ENCODE data around the gene FBXO3.
"Not testable (repeated sequence)": the region's sequence is repeated elsewhere in the genome, so short reads cannot be mapped to it uniquely, and the experiment has no call there.

Gene FBXO3

DNA sequence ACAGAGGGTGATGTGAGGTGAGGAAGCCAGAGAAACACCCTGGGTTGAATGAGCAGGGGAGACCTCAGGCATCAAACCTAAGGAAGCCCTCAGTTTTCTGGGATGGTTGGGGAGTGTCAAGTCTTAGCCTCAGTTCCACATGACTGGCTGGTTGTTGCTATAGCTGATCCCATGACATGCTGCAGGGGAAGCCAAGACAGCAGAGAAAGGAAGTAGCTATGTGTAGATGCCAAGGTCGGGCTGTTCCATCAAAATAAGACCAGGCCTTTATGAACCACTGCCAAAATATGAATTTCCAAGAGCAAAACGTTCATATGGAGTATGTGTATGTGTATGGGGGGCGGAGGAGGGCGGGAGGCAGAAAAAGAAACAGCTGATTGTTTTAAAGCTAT lies 49.7 kb downstream of the FBXO3 start:
- no peak for FAIRE-seq

DNA sequence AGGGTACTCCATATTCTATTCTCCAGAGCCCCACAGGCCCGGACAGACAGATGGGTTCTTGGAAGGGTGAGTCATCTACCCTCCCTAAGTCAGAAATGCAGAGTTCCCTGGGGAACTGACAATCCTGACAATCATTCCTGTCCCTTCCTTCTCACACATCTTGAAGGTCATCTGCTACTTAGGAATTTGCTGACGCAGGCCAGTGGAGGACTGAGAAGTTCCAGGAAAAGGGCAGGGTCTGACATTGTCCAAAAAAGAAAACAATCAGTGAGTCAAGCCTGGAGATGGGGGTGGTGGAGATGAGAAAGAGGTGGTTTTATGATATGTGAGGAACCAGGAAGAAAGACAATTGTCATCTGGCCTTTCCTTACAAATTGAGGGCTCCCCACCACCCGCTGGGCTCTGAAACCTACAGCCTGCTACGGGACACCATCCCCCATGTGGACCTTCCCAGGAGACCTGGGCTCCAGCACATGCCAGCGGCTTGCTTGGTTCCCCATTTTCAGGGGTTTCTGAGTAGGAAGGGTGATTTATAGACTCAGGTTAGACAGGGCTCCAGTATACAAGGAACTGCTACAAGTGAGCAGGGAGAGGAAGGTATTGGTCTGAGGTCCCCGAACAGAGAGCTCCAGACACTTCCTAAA lies 51.0 kb downstream of the FBXO3 start:
- no peak for FAIRE-seq

GRCh38 chr11:33722590-33723234 lies 51.6 kb downstream of the FBXO3 start:
- FAIRE-seq, result no peak

- FAIRE-seq, result no peak
These were observed 52.3 kb downstream of the FBXO3 start for GRCh38 chr11:33721984-33722383.

GRCh38 chr11:33721426-33721825 lies 52.9 kb downstream of the FBXO3 start:
- FAIRE-seq, result no peak

DNA sequence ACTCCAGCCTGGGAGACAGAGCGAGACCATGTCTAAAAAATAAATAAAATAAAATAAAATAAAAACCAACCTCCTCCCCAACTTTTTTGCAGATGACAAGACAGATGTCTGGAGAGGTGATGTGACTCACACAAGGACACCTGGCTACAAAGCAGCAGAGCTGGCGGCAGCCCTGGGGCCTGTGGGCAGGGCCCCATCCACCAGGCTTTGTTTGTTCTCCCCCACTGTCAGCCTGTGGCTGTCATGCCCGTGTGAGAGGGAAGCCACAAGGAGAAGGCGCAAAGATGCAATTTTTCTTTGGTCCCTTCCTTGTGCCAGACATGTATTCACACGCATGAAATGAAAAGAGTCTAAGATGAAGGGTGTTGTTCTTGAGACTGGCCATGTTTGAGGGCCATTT lies 54.7 kb downstream of the FBXO3 start:
- no peak for FAIRE-seq

GRCh38 chr11:33718440-33718839 lies 55.9 kb downstream of the FBXO3 start:
- no peak for FAIRE-seq

GRCh38 chr11:33716243-33716642 lies 58.1 kb downstream of the FBXO3 start:
- FAIRE-seq, result no peak

GRCh38 chr11:33713856-33714398 lies 60.4 kb downstream of the FBXO3 start:
- no peak for FAIRE-seq

DNA sequence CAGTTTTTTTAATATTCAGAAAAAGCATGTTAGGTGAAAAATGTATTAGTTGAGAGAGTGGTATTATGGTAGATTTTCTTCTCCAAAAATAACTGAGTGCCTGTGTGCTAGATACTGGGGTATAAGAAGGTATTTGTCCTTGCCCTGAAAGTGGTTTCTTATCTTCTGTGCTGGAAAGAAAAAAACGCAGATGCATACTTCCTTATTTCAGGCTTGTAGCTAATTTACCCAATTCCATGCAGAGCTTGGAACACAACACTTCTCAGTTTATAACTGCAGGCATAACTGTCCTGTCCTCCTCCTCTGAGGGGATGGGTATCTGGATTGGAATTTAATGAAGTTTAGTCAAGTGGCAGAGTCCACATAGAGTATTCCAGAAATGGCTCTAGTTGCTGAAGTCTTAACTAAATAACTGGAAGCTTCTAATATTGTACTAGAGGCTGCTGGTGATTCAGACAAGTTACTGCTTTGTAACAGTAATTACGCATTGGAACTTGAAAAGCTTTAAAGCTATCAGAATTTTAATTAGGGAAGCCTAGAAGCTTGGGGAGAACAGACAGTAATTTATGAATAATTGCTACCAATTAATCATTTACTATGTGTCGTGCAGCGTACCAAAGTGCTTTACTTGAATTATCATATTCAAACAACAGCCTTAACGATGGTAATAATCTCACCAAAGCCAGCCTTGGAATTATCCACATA lies 61.0 kb downstream of the FBXO3 start:
- FAIRE-seq, result no peak

- FAIRE-seq, result no peak
These were observed 61.9 kb downstream of the FBXO3 start for GRCh38 chr11:33712436-33712835.

DNA sequence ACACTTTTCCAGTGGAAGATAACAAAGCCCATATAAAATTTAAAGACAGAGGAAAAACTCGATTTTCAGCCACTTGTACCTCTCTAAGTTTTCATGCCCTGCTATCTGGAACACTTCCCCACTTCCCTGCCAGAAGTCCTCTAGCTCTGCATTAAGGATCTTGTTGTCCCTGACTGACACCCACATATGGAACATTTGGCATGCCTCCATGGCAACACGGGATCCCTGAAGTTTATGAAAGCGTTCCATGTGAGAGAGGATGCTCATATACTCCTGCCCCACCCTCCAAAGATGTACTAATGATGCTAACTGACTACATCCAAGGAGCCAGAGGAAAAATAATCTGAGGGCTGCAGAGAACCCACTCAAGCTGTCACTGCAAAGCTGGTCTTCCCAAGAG lies 64.9 kb downstream of the FBXO3 start:
- no peak for FAIRE-seq

- no peak for FAIRE-seq
These were observed 65.3 kb downstream of the FBXO3 start for GRCh38 chr11:33708985-33709384.

DNA sequence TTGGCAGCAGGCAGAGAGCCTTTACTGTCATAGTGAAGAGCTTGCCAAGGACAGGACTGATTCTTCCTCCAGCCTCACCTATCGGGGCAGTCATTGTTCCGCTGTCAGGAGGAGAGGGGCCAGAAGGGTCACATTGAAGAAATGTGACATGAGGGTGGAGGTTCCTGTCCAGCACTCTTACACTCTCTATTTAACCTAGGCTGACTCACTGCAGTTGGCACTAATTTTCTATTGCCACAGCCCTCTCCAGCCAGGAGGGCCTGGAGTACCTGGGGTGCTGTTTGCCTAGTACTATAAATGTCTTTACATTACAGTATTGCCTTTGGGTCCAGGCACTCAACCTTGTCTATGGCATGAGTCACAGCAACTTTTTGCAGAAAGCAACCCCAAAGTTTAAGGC lies 66.5 kb downstream of the FBXO3 start:
- not testable (repeated sequence) for FAIRE-seq

- FAIRE-seq, result no peak
These were observed 67.4 kb downstream of the FBXO3 start for GRCh38 chr11:33706966-33707365.

DNA sequence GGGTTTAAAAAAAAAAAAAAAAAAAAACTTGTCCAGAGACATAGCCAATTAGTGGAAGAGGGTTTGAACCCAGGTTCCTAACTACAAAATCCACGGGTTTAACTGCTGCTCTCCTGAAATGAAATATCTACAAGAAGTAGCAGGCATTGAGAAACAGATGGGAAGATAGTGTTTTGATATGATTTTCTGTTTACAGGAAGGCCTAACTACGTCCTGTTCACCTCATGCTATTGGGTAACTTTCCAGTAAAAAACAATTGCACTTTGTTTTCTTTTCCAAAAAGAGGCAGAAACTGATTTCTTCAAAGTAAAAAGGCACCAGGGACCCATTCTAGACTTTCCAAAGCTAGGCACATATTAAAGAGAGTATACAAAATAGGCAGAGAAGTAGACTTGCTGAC lies 67.8 kb downstream of the FBXO3 start:
- FAIRE-seq, result no peak

DNA sequence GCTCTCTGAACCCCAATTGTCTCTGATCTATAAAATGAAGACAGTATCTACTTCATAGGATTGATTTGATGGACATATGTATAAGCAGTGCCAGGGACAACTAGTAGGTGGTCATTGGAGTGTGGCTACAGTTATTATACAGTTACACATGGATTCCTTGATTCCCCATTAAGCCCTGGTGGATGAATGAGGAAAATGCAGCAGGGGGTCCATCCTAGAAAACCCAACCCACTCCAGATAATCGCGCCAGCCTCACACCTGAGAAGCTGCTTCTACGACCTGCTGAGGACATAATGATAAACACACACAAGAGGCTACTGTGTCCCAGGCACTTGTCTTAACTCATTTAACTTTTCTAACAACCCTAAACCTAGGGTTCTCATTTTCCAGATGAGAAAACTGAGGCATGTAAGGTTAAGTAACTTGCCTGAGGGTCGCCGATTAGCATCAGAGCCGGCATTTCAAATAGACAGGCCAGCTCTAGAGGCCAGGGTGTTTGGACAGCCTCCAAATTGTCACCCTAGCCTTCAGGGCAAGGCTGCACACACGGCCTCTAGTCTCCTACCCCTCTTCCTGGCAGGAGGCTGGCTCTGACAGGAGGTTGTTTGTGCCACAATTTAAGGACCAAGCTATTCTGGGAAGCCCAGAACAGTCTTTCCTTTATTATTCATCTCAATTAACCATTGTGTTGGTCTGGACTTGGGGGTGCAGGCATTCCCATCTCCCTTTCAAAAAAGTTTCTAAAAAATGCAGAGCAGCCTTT lies 69.9 kb downstream of the FBXO3 start:
- FAIRE-seq, result no peak

- no peak for FAIRE-seq
These were observed 70.5 kb downstream of the FBXO3 start for GRCh38 chr11:33703788-33704187.

GRCh38 chr11:33703234-33703633 lies 71.1 kb downstream of the FBXO3 start:
- no peak for FAIRE-seq

- FAIRE-seq, result no peak
These were observed 72.8 kb downstream of the FBXO3 start for GRCh38 chr11:33701302-33702230.

GRCh38 chr11:33700502-33701271 lies 73.6 kb downstream of the FBXO3 start, which contains the start of gene C11orf91:
Gene C11orf91, minus strand, starts transcription at chr11:33700826. Its CDS starts 86 bp downstream, at chr11:33700740.
- peak; percentile 23 for FAIRE-seq
